ENCODE results near the gene ACTN4.
"Not testable (repeated sequence)": the region's sequence is repeated elsewhere in the genome, so short reads cannot be mapped to it uniquely, and the experiment has no call there.

The ACTN4 gene

DNA sequence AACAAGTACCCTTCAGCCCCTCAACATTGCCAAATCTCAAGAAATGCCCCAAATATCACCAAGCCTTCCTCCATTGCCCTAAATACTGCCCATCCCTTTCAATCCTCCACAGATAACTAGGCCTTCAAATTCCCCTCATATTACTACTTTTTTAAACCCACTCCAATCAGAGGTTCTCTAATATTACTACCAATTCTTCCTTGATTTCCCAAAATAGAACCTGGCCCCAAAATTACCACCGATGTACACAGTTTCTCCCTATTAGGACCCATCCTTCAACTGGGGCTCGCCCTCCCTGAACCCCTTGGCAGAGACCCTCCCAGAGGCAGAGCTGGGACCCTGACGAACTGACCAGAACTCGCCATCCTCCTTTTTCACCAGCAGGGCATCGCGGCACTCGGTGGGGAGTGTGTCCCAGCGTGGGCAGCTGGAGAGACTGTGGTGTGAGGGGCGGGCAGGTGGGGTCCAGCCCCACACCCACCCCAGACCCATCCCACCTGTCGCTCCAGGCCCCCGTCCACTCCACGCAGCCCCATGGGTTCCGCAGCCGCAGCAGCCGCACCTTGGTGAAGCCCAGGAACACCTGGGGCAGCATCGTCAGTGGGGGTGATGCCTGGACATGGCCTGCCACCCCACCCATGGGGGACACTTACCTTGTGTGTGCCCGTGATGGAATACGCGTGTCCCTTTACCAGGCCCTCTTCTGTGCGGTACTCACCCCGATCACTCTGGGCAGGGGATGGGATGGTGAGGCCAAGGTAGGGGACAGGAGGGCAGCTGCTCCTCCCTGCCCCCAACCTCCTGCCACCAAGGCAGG is 90.7 kb downstream of the ACTN4 start:
- DNase-seq (ENCODE audit: low read depth): no peak

DNA sequence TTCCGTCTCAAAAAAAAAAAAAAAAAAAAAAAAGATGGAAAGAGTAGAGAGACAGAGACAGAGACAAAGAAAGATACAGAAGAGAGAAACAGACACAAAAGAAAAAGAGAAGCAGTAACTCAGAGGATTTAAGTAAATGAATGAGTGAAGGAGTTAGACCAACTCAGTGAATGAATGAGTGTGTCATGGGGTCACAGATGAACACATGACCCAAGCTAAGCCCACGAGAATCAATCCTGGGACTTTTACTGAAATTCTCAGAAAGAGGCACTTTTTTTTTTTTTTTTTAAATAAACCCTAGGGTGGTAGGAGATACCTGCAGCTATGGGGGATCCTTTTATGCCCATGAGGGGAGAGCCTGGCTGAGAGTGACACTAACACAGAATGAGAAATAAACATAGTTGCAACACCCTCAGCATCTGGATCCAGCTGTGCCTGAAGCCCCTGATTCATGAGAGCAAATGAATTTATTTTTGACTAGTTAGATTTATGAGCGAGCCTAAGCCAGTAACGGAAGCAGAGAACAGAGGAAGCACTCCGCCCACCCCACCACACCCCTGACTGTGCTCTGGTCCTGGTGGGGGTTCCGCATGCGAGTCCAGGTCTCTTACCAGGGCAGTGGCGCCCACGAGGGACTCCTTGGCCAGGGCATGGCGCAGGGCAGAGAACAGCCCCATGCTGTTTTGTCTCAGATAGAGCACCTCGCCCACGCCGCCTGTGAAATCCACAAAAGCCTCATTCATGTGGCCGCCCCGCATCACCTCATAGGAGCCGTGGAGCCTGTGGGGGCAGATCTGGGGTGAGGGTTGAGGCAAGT is 92.2 kb downstream of the ACTN4 start:
- DNase-seq (ENCODE audit: low read depth): no peak

DNA sequence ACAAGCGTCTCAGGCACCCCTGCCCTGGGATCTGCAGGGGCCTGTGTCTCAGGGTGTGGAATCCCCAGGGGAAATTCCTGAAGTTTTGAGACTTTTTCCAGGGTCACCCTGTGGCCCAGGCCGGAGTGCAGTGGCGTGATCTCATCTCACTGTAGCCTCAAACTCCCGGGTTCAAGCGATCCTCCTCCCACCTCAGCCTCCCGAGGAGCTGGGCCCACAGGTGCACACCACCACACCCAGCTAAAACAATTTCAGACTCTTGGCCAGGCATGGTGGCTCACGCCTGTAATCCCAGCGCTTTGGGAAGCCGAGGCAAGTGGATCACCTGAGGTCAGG is 92.8 kb downstream of the ACTN4 start:
- no peak for DNase-seq (ENCODE audit: low read depth)

DNA sequence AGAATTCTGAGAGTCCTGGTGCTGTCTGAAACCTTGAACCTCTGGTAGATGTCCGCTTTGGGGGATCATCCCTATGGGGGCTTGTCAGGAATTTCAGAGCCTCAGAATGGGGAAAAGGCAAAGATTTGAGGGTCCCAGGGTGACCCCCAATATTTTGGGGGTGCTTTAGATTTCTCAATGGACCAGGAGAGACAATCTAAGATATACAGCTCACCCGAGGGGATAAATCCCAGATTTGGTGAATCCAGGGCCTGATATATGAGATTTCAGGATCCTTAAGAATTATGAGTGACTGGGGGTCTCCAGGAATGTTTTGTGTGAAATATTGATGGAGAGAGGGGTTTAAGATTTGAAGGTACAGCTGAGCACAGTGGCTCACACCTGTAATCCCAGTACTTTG is 93.5 kb downstream of the ACTN4 start:
- no peak for DNase-seq (ENCODE audit: low read depth)

DNA sequence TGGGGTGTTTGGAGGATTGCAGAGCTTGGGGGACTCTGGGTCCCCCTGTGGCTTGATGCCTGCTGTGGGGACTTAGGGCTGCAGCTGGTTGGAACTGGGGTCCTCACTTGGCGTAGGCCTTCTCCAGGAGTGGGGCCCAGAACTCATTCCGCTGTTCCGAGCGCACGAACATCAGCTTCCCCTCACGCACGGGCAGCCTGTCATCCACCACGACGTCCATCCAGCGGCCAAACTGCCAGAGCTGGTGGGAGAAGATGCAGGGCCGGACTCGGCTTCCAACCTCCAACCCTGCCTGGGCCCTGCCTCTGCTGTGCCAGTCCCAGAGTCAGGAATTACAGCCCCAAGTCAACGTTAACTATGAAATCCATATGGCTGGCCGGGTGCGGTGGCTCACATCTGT is 94.2 kb downstream of the ACTN4 start:
- DNase-seq (ENCODE audit: low read depth): no peak

DNA sequence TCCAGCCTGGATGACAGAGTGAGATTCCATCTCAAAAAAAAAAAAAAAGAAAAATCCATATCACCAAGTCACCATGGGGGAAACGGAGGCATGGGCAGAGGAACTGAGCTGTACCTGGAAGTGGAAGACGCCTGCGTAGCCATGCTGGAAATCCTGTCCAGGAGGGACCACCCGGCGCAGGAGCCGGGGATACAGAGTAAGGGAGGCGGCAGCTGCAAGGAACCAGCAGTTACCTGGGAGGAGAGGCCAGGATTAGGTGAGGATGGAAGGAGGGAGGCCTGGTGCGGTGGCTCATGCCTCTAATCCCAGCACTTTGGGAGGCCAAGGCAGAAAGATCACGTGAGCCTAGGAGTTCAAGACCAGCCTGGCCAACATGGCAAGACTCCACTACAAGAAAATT is 94.8 kb downstream of the ACTN4 start:
- DNase-seq (ENCODE audit: low read depth): no peak

DNA sequence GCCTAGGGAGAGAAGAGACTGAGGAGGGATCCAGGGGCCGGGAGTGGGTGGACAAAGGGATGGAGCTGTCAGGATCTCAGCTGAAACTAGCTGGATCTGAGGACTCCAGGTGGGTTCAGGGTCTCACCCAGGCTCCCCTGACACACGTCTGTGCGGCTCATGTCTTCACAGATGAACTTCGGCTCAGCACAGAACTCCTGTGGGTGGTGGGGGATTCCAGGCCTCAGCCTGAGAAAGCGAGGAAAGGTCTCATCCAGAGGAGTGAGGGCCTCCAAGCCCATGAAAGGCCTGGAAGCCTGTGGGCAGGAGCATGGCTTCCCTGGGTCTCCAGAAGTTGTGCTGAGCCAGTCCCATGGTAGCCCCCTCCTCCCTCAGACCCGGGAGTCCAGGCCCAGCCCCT is 95.5 kb downstream of the ACTN4 start:
- no peak for DNase-seq (ENCODE audit: low read depth)

DNA sequence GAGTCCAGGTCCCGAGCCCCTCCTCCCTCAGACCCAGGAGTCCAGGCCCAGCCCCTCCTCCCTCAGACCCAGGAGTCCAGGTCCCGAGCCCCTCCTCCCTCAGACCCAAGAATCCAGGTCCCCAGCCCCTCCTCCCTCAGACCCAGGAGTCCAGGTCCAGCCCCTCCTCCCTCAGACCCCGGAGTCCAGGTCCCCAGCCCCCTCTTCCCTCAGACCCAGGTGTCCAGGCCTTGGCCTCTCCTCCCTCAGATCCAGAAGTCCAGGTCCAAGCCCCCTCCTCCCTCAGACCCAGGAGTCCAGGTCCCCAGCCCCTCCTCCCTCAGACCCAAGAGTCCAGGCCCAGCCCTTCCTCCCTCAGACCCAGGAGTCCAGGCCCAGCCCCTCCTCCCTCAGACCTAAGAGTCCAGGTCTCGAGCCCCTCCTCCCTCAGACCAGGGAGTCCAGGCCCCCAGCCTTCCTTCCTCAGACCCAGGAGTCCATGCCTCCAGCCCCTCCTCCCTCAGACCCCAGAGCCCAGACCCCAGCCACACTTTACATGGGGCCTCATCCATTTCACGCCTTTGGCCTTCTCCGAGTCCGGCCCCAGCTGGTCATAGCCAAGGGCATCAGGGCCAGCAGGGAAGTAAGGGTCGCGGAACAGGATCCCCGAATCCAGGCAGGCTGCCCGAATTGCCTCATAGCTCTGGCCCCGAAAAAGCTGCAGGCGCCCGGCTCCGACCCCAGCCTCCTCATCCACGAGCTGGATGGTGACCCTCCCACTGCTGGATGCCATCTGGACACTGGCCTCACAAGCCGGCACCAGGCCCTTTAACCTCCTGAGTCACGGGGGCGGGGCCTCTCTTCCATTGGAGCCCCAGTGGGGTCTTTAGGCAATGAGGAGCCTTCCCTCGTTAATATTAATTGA is 96.2 kb downstream of the ACTN4 start:
- DNase-seq (ENCODE audit: low read depth): no peak

DNA sequence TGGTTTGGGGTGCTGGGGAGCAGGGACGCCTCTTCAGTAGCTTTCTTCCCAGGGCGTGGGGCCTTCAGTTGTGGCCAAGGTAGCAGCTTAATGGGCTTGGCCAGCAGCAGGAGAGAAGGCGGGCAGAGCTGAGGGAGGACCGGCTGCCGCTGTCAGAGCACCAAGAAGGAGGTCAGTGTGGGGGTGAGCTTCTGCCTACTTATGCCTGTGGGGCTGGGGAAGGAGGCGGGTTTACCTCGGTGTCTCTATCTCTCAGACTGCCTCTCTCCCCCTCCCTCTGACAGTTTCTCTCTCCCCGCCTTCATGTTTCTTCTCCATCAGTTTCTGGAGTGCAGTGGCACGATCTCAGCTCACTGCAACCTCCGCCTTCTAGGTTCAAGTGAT is 96.8 kb downstream of the ACTN4 start, which contains the start of gene CAPN12:
TSS of gene CAPN12 (minus strand) at position 177 of the 384 bp plus-strand sequence. CDS start 309 bp downstream, outside the sequence.
- no peak for DNase-seq (ENCODE audit: low read depth)

DNA sequence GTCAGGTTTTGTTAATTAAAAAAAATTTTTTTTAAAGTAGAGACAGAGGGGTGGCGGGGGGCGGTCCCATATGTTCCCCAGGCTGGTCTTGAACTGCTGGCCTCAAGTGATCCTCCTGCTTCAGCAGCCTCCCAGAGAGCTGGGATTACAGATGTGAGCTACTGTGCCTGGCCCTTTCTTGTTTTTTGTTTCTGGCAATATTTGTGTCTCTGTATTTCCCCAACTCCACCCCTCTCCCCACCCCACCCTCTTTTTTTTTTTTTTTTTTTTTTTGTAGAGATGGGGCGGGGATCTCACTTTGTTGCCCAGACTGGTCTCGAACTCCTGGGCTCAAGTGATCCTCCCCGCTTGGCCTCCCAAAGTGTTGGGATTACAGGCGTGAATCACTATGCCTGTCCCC is 97.4 kb downstream of the ACTN4 start:
- DNase-seq (ENCODE audit: low read depth): no peak

DNA sequence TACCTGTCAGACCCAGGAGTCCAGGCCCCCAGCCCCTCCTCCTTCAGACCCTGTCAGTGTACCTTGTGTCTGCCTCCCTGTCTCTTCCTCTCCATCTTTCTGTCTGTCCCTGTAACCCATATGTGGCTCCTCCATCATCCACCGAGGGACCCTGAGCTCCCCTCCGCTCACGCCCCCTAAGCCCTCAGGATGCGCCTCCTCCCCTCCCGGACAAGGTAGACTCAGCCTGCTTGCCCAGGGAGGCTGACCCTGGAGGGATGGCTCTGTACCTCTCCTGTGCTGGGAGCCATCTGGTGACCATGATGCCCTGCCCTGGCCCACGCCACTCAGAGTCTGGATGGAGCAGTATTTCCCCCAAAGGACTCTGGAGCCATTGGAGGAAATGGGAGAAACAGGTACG is 97.9 kb downstream of the ACTN4 start:
- no peak for DNase-seq (ENCODE audit: low read depth)

DNA sequence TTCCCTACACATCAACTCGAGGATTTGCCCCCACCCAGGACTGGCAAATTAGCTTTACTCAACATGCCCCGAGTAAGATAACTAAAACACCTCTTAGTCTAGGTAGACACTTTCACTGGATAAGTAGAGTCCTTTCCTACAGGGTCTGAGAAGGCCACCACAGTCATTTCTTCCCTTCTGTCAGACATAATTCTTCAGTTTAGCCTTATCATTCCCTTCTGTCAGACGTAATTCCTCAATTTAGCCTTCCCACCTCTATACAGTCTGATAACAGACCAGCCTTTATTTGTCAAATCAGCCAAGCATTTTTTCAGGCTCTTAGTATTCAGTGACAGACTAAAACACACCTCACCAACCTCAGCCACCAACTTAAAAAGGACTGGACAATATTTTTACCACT is 106.3 kb downstream of the ACTN4 start:
- DNase-seq (ENCODE audit: low read depth): not testable (repeated sequence)

DNA sequence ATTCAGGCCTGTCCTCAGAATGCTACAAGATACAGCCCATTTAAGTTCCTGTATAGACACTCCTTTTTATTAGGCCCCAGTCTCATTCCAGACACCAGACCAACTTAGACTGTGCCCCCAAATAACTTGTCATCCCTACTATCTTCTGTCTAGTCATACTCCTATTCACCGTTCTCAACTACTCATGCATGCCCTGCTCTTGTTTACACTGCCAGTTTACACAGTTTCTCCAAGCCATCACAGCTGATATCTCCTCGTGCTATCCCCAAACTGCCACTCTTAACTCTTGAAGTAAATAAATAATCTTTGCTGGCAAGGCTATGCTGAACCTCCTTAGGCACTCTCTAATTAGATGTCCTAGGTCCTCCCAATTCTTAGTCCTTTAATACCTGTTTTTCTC is 106.7 kb downstream of the ACTN4 start:
- DNase-seq (ENCODE audit: low read depth): not testable (repeated sequence)

DNA sequence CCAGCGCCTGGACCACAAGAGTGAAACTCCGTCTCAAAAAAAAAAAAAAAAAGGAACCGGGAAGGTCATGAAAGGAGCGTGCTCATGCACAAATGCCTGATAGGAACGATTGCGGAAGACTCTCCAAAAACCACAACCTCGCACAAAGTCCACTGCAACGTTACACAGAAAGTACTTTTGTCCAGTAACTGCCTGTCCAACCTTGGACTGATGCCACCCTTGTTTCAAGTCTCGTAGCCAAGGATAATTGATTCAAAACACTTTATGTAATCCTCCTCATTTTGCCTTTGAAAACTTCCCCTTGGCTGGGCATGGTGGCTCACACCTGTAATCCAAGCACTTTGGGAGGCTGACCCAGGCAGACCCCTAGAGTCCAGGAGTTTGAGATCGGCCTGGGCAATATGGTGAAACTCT is 112.1 kb downstream of the ACTN4 start:
- no peak for DNase-seq (ENCODE audit: low read depth)

DNA sequence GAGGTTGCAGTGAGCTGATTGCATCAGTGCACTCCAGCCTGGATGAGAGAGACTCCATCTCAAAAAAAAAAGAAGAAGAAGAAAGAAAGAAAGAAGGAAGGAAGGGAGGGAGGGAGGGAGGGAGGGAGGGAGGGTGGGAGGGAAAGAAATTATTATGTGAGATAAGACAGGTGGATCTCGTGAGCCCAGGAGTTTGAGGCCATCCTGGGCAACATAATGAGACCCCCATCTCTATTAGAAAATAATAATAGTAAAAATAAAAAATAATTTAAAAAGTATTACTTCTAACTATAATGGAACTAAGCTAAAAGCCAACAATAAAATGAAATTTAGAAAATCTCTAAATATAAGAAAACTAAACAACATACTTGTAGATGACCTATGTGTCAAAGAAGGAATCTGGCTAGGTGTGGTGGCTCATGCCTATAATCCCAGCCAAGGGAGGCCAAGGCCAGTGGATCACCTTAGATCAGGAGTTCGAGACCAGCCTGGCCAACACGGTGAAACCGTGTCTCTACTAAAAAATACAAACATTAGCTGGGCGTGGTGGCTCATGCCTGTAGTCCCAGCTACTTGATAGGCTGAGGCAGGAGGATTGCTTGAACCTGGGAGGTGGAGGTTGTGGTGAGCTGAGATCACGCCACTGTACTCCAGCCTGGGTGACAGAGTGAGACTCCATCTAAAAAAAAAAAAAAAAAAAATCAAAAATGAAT is 113.5 kb downstream of the ACTN4 start:
- not testable (repeated sequence) for DNase-seq (ENCODE audit: low read depth)

DNA sequence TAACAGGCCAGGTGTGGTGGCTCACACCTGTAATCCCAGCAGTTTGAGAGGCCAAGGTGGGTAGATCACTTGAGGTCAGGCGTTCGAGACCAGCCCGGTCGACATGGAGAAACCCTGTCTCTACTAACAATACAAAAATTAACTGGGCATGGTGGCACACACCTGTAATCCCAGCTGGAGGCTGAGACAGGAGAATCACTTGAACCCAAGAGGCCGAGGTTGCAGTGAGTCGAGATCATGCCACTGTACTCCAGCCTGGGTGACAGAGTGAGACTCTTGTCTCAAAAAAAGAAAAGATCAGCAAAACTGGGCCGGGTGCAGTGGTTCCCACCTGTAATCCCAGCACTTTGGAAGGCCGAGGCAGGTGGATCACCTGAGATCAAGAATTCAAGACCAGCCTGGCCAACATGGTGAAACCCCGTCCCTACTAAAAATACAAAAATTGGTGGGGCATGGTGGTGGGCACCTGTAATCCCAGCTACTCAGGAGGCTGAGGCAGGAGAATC is 114.5 kb downstream of the ACTN4 start:
- DNase-seq (ENCODE audit: low read depth): not testable (repeated sequence)

DNA sequence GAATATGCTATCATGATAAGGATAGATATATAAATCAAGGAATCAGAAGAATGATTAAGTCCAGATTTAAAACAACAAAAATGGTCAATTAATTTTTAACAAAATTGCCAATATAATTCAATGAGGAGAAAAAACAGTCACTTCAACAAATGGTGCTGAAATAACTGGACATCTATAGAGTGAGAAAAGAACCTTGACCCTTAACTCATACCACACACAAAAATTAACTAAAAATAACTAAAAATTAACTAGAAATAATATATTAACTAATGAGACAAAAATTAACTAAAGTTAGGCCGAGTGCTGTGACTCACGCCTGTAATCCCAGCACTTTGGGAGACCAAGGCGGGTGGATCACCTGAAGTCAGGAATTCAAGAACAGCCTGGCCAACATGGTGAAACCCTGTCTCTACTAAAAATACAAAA is 116.4 kb downstream of the ACTN4 start:
- DNase-seq (ENCODE audit: low read depth): no peak

DNA sequence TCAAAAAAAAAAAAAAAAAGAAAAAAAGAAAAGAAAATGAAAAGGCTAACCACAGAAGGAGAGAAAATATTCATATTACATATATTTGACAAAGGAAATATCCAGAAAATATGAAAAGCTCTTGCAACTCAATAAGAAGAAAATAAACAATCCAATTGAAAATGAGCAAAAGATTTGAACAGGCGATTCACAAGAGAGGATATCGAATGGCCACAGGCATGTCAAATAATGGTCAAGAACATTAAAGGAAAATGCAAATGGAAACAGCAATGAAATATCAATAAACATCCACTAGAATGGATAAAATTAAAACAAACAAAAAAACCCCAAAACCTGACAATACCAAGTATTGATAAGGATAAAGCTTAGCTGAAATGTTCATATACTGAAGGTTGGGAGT is 117.8 kb downstream of the ACTN4 start:
- DNase-seq (ENCODE audit: low read depth): no peak

DNA sequence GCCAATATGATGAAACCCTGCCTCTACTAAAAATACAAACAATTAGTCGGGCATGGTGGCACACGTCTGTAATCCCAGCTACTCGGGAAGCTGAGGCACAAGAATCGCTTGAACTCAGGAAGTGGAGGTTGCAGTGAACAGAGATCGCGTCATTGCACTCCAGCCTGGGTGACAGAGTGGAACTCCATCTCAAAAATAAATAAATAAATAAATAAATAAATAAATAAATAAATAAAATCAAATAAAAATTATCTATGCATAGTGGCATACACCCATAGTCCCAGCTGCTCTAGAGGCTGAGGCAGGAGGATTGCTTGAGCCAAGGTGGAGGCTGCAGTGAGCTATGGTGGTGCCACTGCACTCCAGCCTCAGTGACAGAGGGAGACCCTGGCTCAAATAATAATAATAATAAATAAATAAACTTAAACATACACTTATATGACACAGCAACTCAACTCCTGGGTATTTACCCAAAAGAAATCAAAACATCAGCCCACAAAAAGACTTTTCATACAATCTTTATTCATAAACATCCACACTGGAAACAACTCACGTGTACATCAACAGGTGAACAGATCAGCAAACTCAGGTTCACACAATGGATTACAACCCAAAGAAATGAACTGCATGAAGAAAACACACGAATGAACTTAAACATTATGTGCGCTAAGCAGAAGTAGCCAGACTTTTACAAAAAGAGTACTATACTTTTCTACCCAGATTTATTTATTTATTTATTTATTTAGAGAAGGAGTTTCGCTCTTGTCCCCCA is 119.0 kb downstream of the ACTN4 start:
- no peak for DNase-seq (ENCODE audit: low read depth)

DNA sequence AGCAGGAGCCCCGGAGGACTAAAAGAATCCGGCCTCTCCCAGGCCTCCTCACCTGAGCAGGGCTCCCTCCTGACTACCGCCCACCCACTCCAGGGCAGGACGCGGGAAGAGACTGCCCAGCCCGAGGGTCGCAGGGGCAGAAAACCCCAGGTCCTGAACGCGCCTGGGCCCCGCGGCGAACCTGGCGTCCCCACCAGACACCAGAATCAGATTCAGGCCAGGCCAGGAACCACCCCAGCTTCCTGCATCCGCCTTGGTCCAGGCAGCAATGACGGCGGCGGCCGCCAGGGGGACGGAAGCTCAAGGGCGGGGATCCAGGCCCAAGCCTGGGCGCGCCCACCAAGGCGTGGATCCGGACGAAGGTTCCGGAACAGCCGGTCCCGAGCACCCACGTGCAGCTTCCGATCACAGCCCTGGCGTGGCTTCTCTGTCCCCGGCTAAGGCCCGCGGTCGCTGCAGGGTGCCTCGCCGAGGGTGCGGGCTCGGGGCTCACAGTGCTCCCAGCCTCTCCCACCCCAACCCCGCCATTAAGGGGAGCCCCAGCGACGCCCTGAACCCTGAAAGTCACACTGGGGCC is 122.3 kb downstream of the ACTN4 start:
- DNase-seq (ENCODE audit: low read depth): peak; percentile 82

Data from stimulated activated CD8-positive, alpha-beta memory T cell treated with anti-CD3 and anti-CD28 coated beads, Interleukin-12 subunit alpha, Interleukin-12 subunit beta, amount 100 ng/mL, for 4 hours (primary cell).